DND-41 (cell line): ENCODE data around the gene ZNF581.

Experiments
- ATAC-seq: fragments of 200-7000 bp; cut with Tn5 transposase; 3 replicates; pipeline ENCODE4 v1.9.1; 2021; ENCODE audit warnings: low read depth; ENCODE audit not compliant: insufficient read depth
- DNase-seq: peaks from one replicate; pipeline ENCODE4 v3.0.0-alpha.2; 2020
- H2AFZ ChIP-seq: 2 replicates; pipeline ENCODE4 v1.6.0; 2012; ENCODE audit warnings: low read depth, low read length
- H3K27ac ChIP-seq: 2 replicates; pipeline ENCODE4 v1.5.1; 2012; ENCODE audit warnings: low read length, inconsistent platforms
- H3K27me3 ChIP-seq: fragments of 200-600 bp; sonication (generic); 2 replicates; pipeline ENCODE4 v1.6.0; 2012; ENCODE audit warnings: low read length, mild to moderate bottlenecking, inconsistent platforms; ENCODE audit not compliant: insufficient read depth, poor library complexity
- H3K36me3 ChIP-seq: 2 replicates; pipeline ENCODE4 v1.5.1; 2012; ENCODE audit warnings: low read length, inconsistent platforms; ENCODE audit not compliant: insufficient read depth
- H3K4me1 ChIP-seq: 2 replicates; pipeline ENCODE4 v1.5.1; 2012; ENCODE audit warnings: mild to moderate bottlenecking, low read length; ENCODE audit not compliant: insufficient read depth
- H3K4me2 ChIP-seq: 2 replicates; pipeline ENCODE4 v1.6.0; 2012; ENCODE audit warnings: mild to moderate bottlenecking, moderate library complexity, low read length, inconsistent platforms; ENCODE audit not compliant: insufficient read depth
- H3K4me3 ChIP-seq, 2 experiments: fragments of 200-600 bp in 1 of 2; shearing (Covaris generic) in 1 of 2; 2 replicates each; pipeline ENCODE4 v1.5.1; 2012 to 2016; ENCODE audit warnings: inconsistent platforms in 2 of 2, low read length in 2 of 2, mild to moderate bottlenecking in 2 of 2, low read depth in 1 of 2, moderate library complexity in 1 of 2
- H3K79me2 ChIP-seq: 2 replicates; pipeline ENCODE4 v1.6.0; 2012; ENCODE audit warnings: low read length, inconsistent platforms; ENCODE audit not compliant: insufficient read depth
- H3K9ac ChIP-seq: 2 replicates; pipeline ENCODE4 v1.6.0; 2012; ENCODE audit warnings: low read depth, mild to moderate bottlenecking, inconsistent platforms, low read length, moderate library complexity
- H3K9me3 ChIP-seq: 2 replicates; pipeline ENCODE4 v1.5.1; 2012; ENCODE audit warnings: low read length, moderate library complexity, mild to moderate bottlenecking, inconsistent platforms; ENCODE audit not compliant: insufficient read depth, severe bottlenecking
- H4K20me1 ChIP-seq: 2 replicates; pipeline ENCODE4 v1.6.0; 2012; ENCODE audit warnings: low read length; ENCODE audit not compliant: insufficient read depth
- CTCF ChIP-seq: IDR thresholded peaks from 2 replicates; pipeline ENCODE4 v1.5.1; 2012; ENCODE audit warnings: borderline replicate concordance, low read length, moderate library complexity, mild to moderate bottlenecking; ENCODE audit not compliant: poor library complexity, severe bottlenecking; ENCODE audit errors: extremely low read depth
- EZH2 ChIP-seq: IDR thresholded peaks from 3 replicates; pipeline ENCODE4 v1.6.1; 2012; ENCODE audit warnings: borderline replicate concordance, low read depth, mild to moderate bottlenecking, moderate library complexity, low read length, inconsistent platforms; ENCODE audit not compliant: severe bottlenecking

The ZNF581 gene

GRCh38 chr19:55688422-55689218, 45.2 kb downstream of the ZNF581 start:
- Histone ChIP-seq H3K4me3 (no peak overlapping the region), H3K79me2 (peaks cover 32% of the 10 kb centered on the region), H3K36me3 (peaks cover 96% of the 10 kb centered on the region), H3K27me3 (no peaks in the 10 kb centered on the region), H2AFZ (no peak overlapping the region), H3K4me2 (no peak overlapping the region), H4K20me1 (peaks cover 69% of the 10 kb centered on the region), H3K4me1 (no peaks in the 10 kb centered on the region), H3K9ac (no peak overlapping the region), H3K27ac (no peak overlapping the region), H3K9me3 (no peaks in the 10 kb centered on the region)
- DNase-seq (no peak), ATAC-seq (peak; percentile 24)
- TF ChIP-seq EZH2 (no peak), CTCF (no peak)

- no peak overlapping the region for H3K4me3 ChIP-seq
- H4K20me1 ChIP-seq = peaks cover 62% of the 10 kb centered on the region
- peaks cover 27% of the 10 kb centered on the region; the same call in 1 of the 2 replicates for H3K79me2 ChIP-seq
- no peak overlapping the region for H3K9ac ChIP-seq
- peaks cover 96% of the 10 kb centered on the region for H3K36me3 ChIP-seq
- no peaks in the 10 kb centered on the region for H3K27me3 ChIP-seq
- H2AFZ ChIP-seq = no peak overlapping the region
- no peak for ATAC-seq
- H3K4me1 ChIP-seq = no peaks in the 10 kb centered on the region
- TF ChIP-seq CTCF = no peak
- no peak for TF ChIP-seq EZH2
- H3K9me3 ChIP-seq = no peaks in the 10 kb centered on the region
- H3K27ac ChIP-seq = no peak overlapping the region
- H3K4me2 ChIP-seq = no peak overlapping the region
- DNase-seq = no peak
These were observed 46.1 kb downstream of the ZNF581 start for GRCh38 chr19:55689411-55690108.

- peaks cover 55% of the 10 kb centered on the region for H4K20me1 ChIP-seq
- no peak for DNase-seq
- H3K4me1 ChIP-seq = no peaks in the 10 kb centered on the region
- no peak overlapping the region for H2AFZ ChIP-seq
- H3K27ac ChIP-seq = no peak overlapping the region
- ATAC-seq = no peak
- H3K27me3 ChIP-seq = no peaks in the 10 kb centered on the region
- TF ChIP-seq CTCF = no peak
- H3K79me2 ChIP-seq = peaks cover 22% of the 10 kb centered on the region; the same call in 1 of the 2 replicates
- H3K4me2 ChIP-seq = no peak overlapping the region
- H3K9ac ChIP-seq = no peak overlapping the region
- H3K9me3 ChIP-seq = no peaks in the 10 kb centered on the region
- no peak overlapping the region for H3K4me3 ChIP-seq
- peaks cover 96% of the 10 kb centered on the region for H3K36me3 ChIP-seq
These were observed 46.8 kb downstream of the ZNF581 start for GRCh38 chr19:55690109-55690768.
